Mucosa of rectum (tissue), 2 donors: ENCODE data around the gene CFAP100.

Source experiments
- H3K27ac ChIP-seq, 2 donors: one replicate each; pipeline ENCODE4 v1.7.0; 2013; ENCODE audit warnings: inconsistent platforms in 2 of 2, low read depth in 2 of 2, low read length in 2 of 2
- H3K27me3 ChIP-seq, 2 donors: one replicate each; pipeline ENCODE4 v1.7.0; 2013; ENCODE audit warnings: low read length in 2 of 2; ENCODE audit not compliant: control insufficient read depth in 2 of 2, insufficient read depth in 2 of 2
- H3K36me3 ChIP-seq, 2 donors: one replicate each; pipeline ENCODE4 v1.7.0; 2013; ENCODE audit warnings: low read length in 2 of 2; ENCODE audit not compliant: control insufficient read depth in 2 of 2, insufficient read depth in 2 of 2
- H3K4me1 ChIP-seq, 2 donors: one replicate each; pipeline ENCODE4 v1.7.0; 2013; ENCODE audit warnings: low read length in 2 of 2, mild to moderate bottlenecking in 1 of 2; ENCODE audit not compliant: control insufficient read depth in 2 of 2, insufficient read depth in 2 of 2
- H3K4me3 ChIP-seq, 2 donors: one replicate each; pipeline ENCODE4 v1.7.0; 2013; ENCODE audit warnings: low read length in 2 of 2
- H3K9ac ChIP-seq, 2 donors: one replicate each; pipeline ENCODE4 v1.7.0; 2013; ENCODE audit warnings: low read length in 2 of 2, low read depth in 1 of 2, mild to moderate bottlenecking in 1 of 2
- H3K9me3 ChIP-seq, 2 donors: one replicate each; pipeline ENCODE4 v1.7.0; 2013; ENCODE audit warnings: low read length in 2 of 2; ENCODE audit not compliant: control insufficient read depth in 2 of 2
- donor health status: healthy.
- donor health status: Normal muscosa, but diverticular disease.

The CFAP100 gene

GRCh38 chr3:126394179-126394976, at the start of gene CFAP100:
TSS of gene CFAP100 (plus strand) at chr3:126394909. CDS start at chr3:126396001, 1,092 bp downstream.
- H3K4me1 ChIP-seq = peaks cover 0 to 3% of the 10 kb centered on the region in 2 donors
- no peaks in the 10 kb centered on the region for H3K9me3 ChIP-seq
- H3K4me3 ChIP-seq = no peak within 1 kb of the TSS
- H3K36me3 ChIP-seq = no peaks in the 10 kb centered on the region
- H3K9ac ChIP-seq = no peak within 1 kb of the TSS
- H3K27ac ChIP-seq = no peak within 1 kb of the TSS
- H3K27me3 ChIP-seq = peaks cover 8 to 12% of the 10 kb centered on the region in 2 donors

GRCh38 chr3:126345231-126345630, 49.5 kb upstream of the CFAP100 start:
- H3K9ac ChIP-seq = no peak overlapping the region
- no peaks in the 10 kb centered on the region for H3K4me1 ChIP-seq
- no peaks in the 10 kb centered on the region for H3K36me3 ChIP-seq
- H3K4me3 ChIP-seq = no peak overlapping the region
- no peaks in the 10 kb centered on the region for H3K9me3 ChIP-seq
- H3K27me3 ChIP-seq = no peaks in the 10 kb centered on the region
- H3K27ac ChIP-seq = no peak overlapping the region

- H3K36me3 ChIP-seq = no peaks in the 10 kb centered on the region
- no peaks in the 10 kb centered on the region for H3K9me3 ChIP-seq
- no peak overlapping the region for H3K4me3 ChIP-seq
- H3K4me1 ChIP-seq = no peaks in the 10 kb centered on the region
- H3K27ac ChIP-seq = no peak overlapping the region
- no peaks in the 10 kb centered on the region for H3K27me3 ChIP-seq
- H3K9ac ChIP-seq = no peak overlapping the region
Observed at GRCh38 chr3:126345641-126346460, 48.9 kb upstream of the CFAP100 start.

GRCh38 chr3:126346466-126346865, 48.2 kb upstream of the CFAP100 start:
- Histone ChIP-seq H3K36me3 (no peaks in the 10 kb centered on the region), H3K27ac (no peak overlapping the region), H3K9me3 (no peaks in the 10 kb centered on the region), H3K9ac (no peak overlapping the region), H3K27me3 (no peaks in the 10 kb centered on the region), H3K4me3 (no peak overlapping the region), H3K4me1 (no peaks in the 10 kb centered on the region)

GRCh38 chr3:126347543-126348161, 47.1 kb upstream of the CFAP100 start:
- Histone ChIP-seq H3K27me3 (no peaks in the 10 kb centered on the region), H3K36me3 (no peaks in the 10 kb centered on the region), H3K9me3 (no peaks in the 10 kb centered on the region), H3K9ac (no peak overlapping the region), H3K4me3 (no peak overlapping the region), H3K4me1 (no peaks in the 10 kb centered on the region), H3K27ac (no peak overlapping the region)

- H3K9ac ChIP-seq = no peak overlapping the region
- no peaks in the 10 kb centered on the region for H3K4me1 ChIP-seq
- H3K4me3 ChIP-seq = no peak overlapping the region
- no peaks in the 10 kb centered on the region for H3K27me3 ChIP-seq
- H3K36me3 ChIP-seq = no peaks in the 10 kb centered on the region
- no peak overlapping the region for H3K27ac ChIP-seq
- no peaks in the 10 kb centered on the region for H3K9me3 ChIP-seq
Observed at GRCh38 chr3:126348308-126348920, 46.3 kb upstream of the CFAP100 start.

- H3K27me3 ChIP-seq = peaks cover 0 to 2% of the 10 kb centered on the region in 2 donors
- no peaks in the 10 kb centered on the region for H3K4me1 ChIP-seq
- no peaks in the 10 kb centered on the region for H3K9me3 ChIP-seq
- H3K36me3 ChIP-seq = no peaks in the 10 kb centered on the region
- no peak overlapping the region for H3K27ac ChIP-seq
- no peak overlapping the region for H3K9ac ChIP-seq
- H3K4me3 ChIP-seq = no peak overlapping the region
Observed at GRCh38 chr3:126349071-126349470, 45.6 kb upstream of the CFAP100 start.

GRCh38 chr3:126349611-126350501, 44.9 kb upstream of the CFAP100 start:
- Histone ChIP-seq H3K27ac (no peak overlapping the region), H3K9me3 (no peaks in the 10 kb centered on the region), H3K4me1 (no peaks in the 10 kb centered on the region), H3K9ac (no peak overlapping the region), H3K27me3 (peaks cover 0 to 2% of the 10 kb centered on the region in 2 donors), H3K4me3 (no peak overlapping the region), H3K36me3 (no peaks in the 10 kb centered on the region)

GRCh38 chr3:126350502-126351085, 44.1 kb upstream of the CFAP100 start:
- Histone ChIP-seq H3K27ac (no peak overlapping the region), H3K9me3 (no peaks in the 10 kb centered on the region), H3K4me1 (peaks cover 0 to under 1% of the 10 kb centered on the region in 2 donors), H3K27me3 (peaks cover 0 to 2% of the 10 kb centered on the region in 2 donors), H3K9ac (no peak overlapping the region), H3K4me3 (no peak overlapping the region), H3K36me3 (no peaks in the 10 kb centered on the region)
